Nephron (organoid): ENCODE measurements around the gene KIF1B.
"Not testable (repeated sequence)": the region's sequence is repeated elsewhere in the genome, so short reads cannot be mapped to it uniquely, and the experiment has no call there.

ENCODE experiments used
- H3K27ac Mint-ChIP-seq, 3 experiments: 2 replicates each; pipeline ENCODE4 v1.8.0; 2020; ENCODE audit warnings: mixed read lengths in 3 of 3, mild to moderate bottlenecking in 2 of 3, moderate library complexity in 1 of 3
- H3K27me3 Mint-ChIP-seq: 2 replicates; pipeline ENCODE4 v1.8.0; 2021; ENCODE audit warnings: low read depth, mild to moderate bottlenecking, moderate library complexity, mixed read lengths
- H3K36me3 Mint-ChIP-seq: 2 replicates; pipeline ENCODE4 v1.8.0; 2020; ENCODE audit warnings: low read depth, mixed read lengths
- H3K4me1 Mint-ChIP-seq: 2 replicates; pipeline ENCODE4 v1.8.0; 2020; ENCODE audit warnings: mixed read lengths
- H3K4me3 Mint-ChIP-seq, 3 experiments: 2 replicates each; pipeline ENCODE4 v1.8.0; 2020; ENCODE audit warnings: mild to moderate bottlenecking in 3 of 3, mixed read lengths in 3 of 3, moderate library complexity in 2 of 3
- H3K9me3 Mint-ChIP-seq: 2 replicates; pipeline ENCODE4 v1.8.0; 2020; ENCODE audit warnings: mixed read lengths
- CTCF ChIP-seq, 3 experiments: fragments of 200-600 bp; sonication (generic); IDR thresholded peaks; one replicate each; pipeline ENCODE4 v1.5.0; 2021; ENCODE audit warnings: antibody characterized with exemption in 3 of 3; ENCODE audit not compliant: unreplicated experiment in 3 of 3

The KIF1B gene

GRCh38 chr1:10400013-10400412 lies 189.6 kb downstream of the KIF1B start:
- Mint-ChIP-seq H3K27ac (peak overlapping the region; percentile 69 to 96 (median 80)), H3K4me3 (peak overlapping the region; percentile 93 to 97 (median 94)), H3K27me3 (no peaks in the 10 kb centered on the region), H3K4me1 (peaks cover 29% of the 10 kb centered on the region), H3K9me3 (no peaks in the 10 kb centered on the region), H3K36me3 (peaks cover 44% of the 10 kb centered on the region)
- no peak for TF ChIP-seq CTCF (IDR thresholded peaks at IDR 0.05; ENCODE audit: unreplicated experiment in 3 of 3)

GRCh38 chr1:10401281-10401680 lies 190.9 kb downstream of the KIF1B start:
- peak overlapping the region; percentile 2 to 94 (median 51) for H3K4me3 Mint-ChIP-seq
- peaks cover 45% of the 10 kb centered on the region for H3K36me3 Mint-ChIP-seq
- no peaks in the 10 kb centered on the region for H3K9me3 Mint-ChIP-seq

GRCh38 chr1:10402729-10403274 lies 192.4 kb downstream of the KIF1B start:
- Mint-ChIP-seq H3K4me1 (peaks cover 29% of the 10 kb centered on the region), H3K36me3 (peaks cover 60% of the 10 kb centered on the region), H3K9me3 (no peaks in the 10 kb centered on the region), H3K4me3 (no peak overlapping the region), H3K27ac (no peak overlapping the region), H3K27me3 (no peaks in the 10 kb centered on the region)
- no peak for TF ChIP-seq CTCF (IDR thresholded peaks at IDR 0.05; ENCODE audit: unreplicated experiment in 3 of 3)

More at GRCh38 chr1:10401281-10401680, 190.9 kb downstream of the KIF1B start:
- Mint-ChIP-seq H3K27me3 (no peaks in the 10 kb centered on the region), H3K27ac (peak overlapping the region; percentile 69 to 87 (median 83)), H3K4me1 (peaks cover 29% of the 10 kb centered on the region)
- no peak for TF ChIP-seq CTCF (IDR thresholded peaks at IDR 0.05; ENCODE audit: unreplicated experiment in 3 of 3)

GRCh38 chr1:10407201-10407600 lies 196.8 kb downstream of the KIF1B start:
- Mint-ChIP-seq H3K36me3 (peaks cover 81% of the 10 kb centered on the region), H3K27me3 (no peaks in the 10 kb centered on the region), H3K4me3 (no peak overlapping the region), H3K4me1 (peaks cover 6% of the 10 kb centered on the region), H3K9me3 (no peaks in the 10 kb centered on the region), H3K27ac (no peak overlapping the region)
- no peak for TF ChIP-seq CTCF (IDR thresholded peaks at IDR 0.05; ENCODE audit: unreplicated experiment in 3 of 3)

- TF ChIP-seq CTCF (IDR thresholded peaks at IDR 0.05; ENCODE audit: unreplicated experiment in 3 of 3): no peak
- peaks cover 87% of the 10 kb centered on the region for H3K36me3 Mint-ChIP-seq
- no peaks in the 10 kb centered on the region for H3K27me3 Mint-ChIP-seq
- no peak overlapping the region for H3K4me3 Mint-ChIP-seq
- H3K4me1 Mint-ChIP-seq: no peaks in the 10 kb centered on the region
- peak overlapping the region in 1 of 3 experiments; percentile 24 for H3K27ac Mint-ChIP-seq
- H3K9me3 Mint-ChIP-seq: no peaks in the 10 kb centered on the region
Measured at GRCh38 chr1:10415211-10415930, 205.0 kb downstream of the KIF1B start.

- peaks cover 85% of the 10 kb centered on the region for H3K36me3 Mint-ChIP-seq
- H3K4me1 Mint-ChIP-seq, H3K27ac Mint-ChIP-seq, H3K9me3 Mint-ChIP-seq, H3K4me3 Mint-ChIP-seq, H3K27me3 Mint-ChIP-seq: not testable (repeated sequence)
Measured at GRCh38 chr1:10415967-10416366, 205.6 kb downstream of the KIF1B start.

- H3K27ac Mint-ChIP-seq, H3K9me3 Mint-ChIP-seq, H3K4me3 Mint-ChIP-seq, H3K4me1 Mint-ChIP-seq, H3K27me3 Mint-ChIP-seq: not testable (repeated sequence)
- peaks cover 72% of the 10 kb centered on the region for H3K36me3 Mint-ChIP-seq
Measured at GRCh38 chr1:10418741-10419140, 208.4 kb downstream of the KIF1B start.
